ENCODE measurements around the gene ACOXL. TPM values are rescaled to one million over a fixed set of nuclear protein-coding genes. Genes with fewer than 3 reads are reported as not detected.

Gene ACOXL
- total RNA-seq, 1 experiment from 2014 or later = not detected

DNA sequence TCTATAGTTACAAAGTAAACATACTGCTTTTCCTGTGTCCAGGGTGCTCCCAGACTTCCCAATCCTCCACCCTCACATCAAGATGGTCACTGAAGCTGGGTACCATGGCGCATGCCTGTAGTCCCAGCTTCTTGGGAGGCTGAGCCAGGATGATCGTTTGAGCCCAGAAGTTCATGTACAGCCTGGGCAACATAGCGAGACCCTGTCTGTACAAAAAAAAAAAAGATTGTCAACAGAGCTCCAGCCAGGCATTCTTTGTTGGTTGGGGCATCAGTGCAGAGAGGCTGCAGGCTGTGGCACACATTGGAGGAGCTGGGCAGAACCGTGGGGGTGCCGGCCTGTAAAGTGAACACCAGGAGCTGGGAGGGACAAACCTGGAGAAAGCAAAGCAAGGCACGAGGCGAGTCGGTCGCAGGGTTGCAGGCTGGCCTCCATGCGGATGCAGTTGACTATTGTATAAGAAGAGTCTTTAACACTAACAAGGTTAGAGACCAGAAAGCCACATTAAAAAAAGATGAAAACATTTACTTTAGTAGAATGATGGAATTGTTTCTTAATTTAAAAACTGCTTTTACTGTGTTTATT is 51.8 kb downstream of the ACOXL start:
- no peak overlapping the region for H3K4me2 ChIP-seq (ENCODE audit: low read depth, low read length, poor library complexity, severe bottlenecking)
- no peaks in the 10 kb centered on the region for H3K79me2 ChIP-seq (ENCODE audit: low read length)
- H3K27ac ChIP-seq (ENCODE audit: low read length) = no peak overlapping the region
- no peaks in the 10 kb centered on the region for H3K36me3 ChIP-seq (ENCODE audit: insufficient read depth, low read length)
- no peaks in the 10 kb centered on the region for H4K20me1 ChIP-seq (ENCODE audit: insufficient read depth, low read depth, low read length)
- H3K4me1 ChIP-seq (ENCODE audit: low read length) = no peaks in the 10 kb centered on the region
- H3K9ac ChIP-seq (ENCODE audit: low read length) = no peak overlapping the region
- no peak overlapping the region for H3K4me3 ChIP-seq (ENCODE audit: low read length)
- H3K9me3 ChIP-seq (ENCODE audit: low read length) = peaks cover 3% of the 10 kb centered on the region; the same call in 1 of the 2 replicates
- no peak for DNase-seq
- no peak overlapping the region for H2AFZ ChIP-seq (ENCODE audit: low read length)
- H3K9me2 ChIP-seq (replicated peaks; ENCODE audit: insufficient read depth, low read length) = no peaks in the 10 kb centered on the region
- 0 out of 2 replicates have a peak, but pooled peaks cover 4% of the 10 kb centered on the region for H3K27me3 ChIP-seq (ENCODE audit: low read length)

DNA sequence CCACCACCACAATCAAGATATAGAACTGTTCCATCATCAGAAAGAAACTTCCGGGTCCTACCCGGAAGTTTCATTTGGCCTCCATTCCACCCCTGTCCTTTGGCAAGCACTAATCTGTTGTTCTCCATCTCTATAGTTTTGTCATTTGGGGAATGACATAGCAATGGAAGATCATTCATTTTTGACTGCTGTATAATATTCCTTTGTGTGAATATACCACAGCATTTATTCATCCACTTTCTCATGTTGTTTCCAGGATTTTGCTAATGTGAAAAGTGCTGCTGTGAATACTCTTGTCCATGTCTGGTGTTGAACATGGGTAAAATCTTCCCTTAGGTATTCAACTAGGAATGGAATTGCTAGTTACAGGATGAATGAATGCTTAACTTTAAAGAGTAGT is 53.1 kb downstream of the ACOXL start:
- H3K9ac ChIP-seq (ENCODE audit: low read length) = no peak overlapping the region
- H2AFZ ChIP-seq (ENCODE audit: low read length) = no peak overlapping the region
- no peak overlapping the region for H3K27ac ChIP-seq (ENCODE audit: low read length)
- H3K4me3 ChIP-seq (ENCODE audit: low read length) = no peak overlapping the region
- no peaks in the 10 kb centered on the region for H3K9me2 ChIP-seq (replicated peaks; ENCODE audit: insufficient read depth, low read length)
- H3K79me2 ChIP-seq (ENCODE audit: low read length) = no peaks in the 10 kb centered on the region
- H3K9me3 ChIP-seq (ENCODE audit: low read length) = peaks cover 3% of the 10 kb centered on the region; the same call in 1 of the 2 replicates
- no peaks in the 10 kb centered on the region for H3K4me1 ChIP-seq (ENCODE audit: low read length)
- H3K27me3 ChIP-seq (ENCODE audit: low read length) = 0 out of 2 replicates have a peak, but pooled peaks cover 4% of the 10 kb centered on the region
- no peak overlapping the region for H3K4me2 ChIP-seq (ENCODE audit: low read depth, low read length, poor library complexity, severe bottlenecking)
- H3K36me3 ChIP-seq (ENCODE audit: insufficient read depth, low read length) = no peaks in the 10 kb centered on the region
- DNase-seq = no peak
- H4K20me1 ChIP-seq (ENCODE audit: insufficient read depth, low read depth, low read length) = no peaks in the 10 kb centered on the region

DNA sequence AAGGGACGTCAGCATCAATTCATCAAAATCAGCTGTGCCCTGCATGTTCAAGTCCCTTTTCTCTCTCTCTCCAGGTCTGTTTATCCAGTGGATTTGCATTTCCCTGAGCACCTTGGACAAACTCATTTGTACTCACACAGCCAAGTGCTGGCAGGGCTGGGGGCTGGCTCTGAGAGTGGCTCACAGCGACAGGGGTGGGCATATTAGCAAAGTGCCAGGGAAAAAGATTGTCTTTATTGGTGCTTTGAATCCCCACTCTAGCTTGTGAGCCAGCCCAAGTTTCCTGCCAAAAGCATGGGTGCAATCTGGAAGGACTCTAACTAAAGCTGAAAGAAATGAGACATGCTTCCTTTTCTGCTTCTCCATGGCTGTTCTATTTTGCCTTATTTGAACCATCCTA is 56.6 kb downstream of the ACOXL start:
- no peaks in the 10 kb centered on the region for H3K36me3 ChIP-seq (ENCODE audit: insufficient read depth, low read length)
- no peak overlapping the region for H3K4me2 ChIP-seq (ENCODE audit: low read depth, low read length, poor library complexity, severe bottlenecking)
- no peak overlapping the region for H3K27ac ChIP-seq (ENCODE audit: low read length)
- H3K4me3 ChIP-seq (ENCODE audit: low read length) = no peak overlapping the region
- DNase-seq = no peak
- H3K79me2 ChIP-seq (ENCODE audit: low read length) = no peaks in the 10 kb centered on the region
- H2AFZ ChIP-seq (ENCODE audit: low read length) = no peak overlapping the region
- H3K9me3 ChIP-seq (ENCODE audit: low read length) = peaks cover 3% of the 10 kb centered on the region; the same call in 1 of the 2 replicates
- 0 out of 2 replicates have a peak, but pooled peaks cover 4% of the 10 kb centered on the region for H3K27me3 ChIP-seq (ENCODE audit: low read length)
- H3K9ac ChIP-seq (ENCODE audit: low read length) = no peak overlapping the region
- H3K4me1 ChIP-seq (ENCODE audit: low read length) = no peaks in the 10 kb centered on the region
- H3K9me2 ChIP-seq (replicated peaks; ENCODE audit: insufficient read depth, low read length) = no peaks in the 10 kb centered on the region
- no peaks in the 10 kb centered on the region for H4K20me1 ChIP-seq (ENCODE audit: insufficient read depth, low read depth, low read length)

DNA sequence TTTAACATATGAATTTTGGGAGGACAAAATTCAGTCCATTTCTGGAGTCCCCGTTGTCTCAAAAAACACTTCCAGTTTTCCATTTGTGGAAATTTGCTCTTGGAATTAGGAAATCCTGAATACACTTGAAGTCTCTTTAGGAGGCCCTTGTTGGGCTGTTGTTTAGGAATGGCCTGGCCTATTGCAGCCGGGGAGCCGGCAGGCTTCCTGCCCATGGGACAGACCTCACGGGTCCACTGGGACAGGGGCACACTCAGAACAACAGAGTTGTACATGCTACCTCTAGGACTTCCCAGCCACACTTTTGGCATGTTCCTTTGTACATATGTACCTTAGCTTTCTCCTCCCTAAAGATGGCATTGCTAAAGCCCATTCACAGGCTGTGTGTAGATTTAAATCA is 57.3 kb downstream of the ACOXL start:
- Histone ChIP-seq H3K9me3 (ENCODE audit: low read length) (peaks cover 3% of the 10 kb centered on the region; the same call in 1 of the 2 replicates), H3K4me2 (ENCODE audit: low read depth, low read length, poor library complexity, severe bottlenecking) (no peak overlapping the region), H3K27ac (ENCODE audit: low read length) (no peak overlapping the region), H3K79me2 (ENCODE audit: low read length) (no peaks in the 10 kb centered on the region), H3K36me3 (ENCODE audit: insufficient read depth, low read length) (no peaks in the 10 kb centered on the region), H3K4me1 (ENCODE audit: low read length) (no peaks in the 10 kb centered on the region), H3K4me3 (ENCODE audit: low read length) (no peak overlapping the region), H4K20me1 (ENCODE audit: insufficient read depth, low read depth, low read length) (no peaks in the 10 kb centered on the region), H3K9me2 (replicated peaks; ENCODE audit: insufficient read depth, low read length) (no peaks in the 10 kb centered on the region), H2AFZ (ENCODE audit: low read length) (no peak overlapping the region), H3K9ac (ENCODE audit: low read length) (no peak overlapping the region), H3K27me3 (ENCODE audit: low read length) (0 out of 2 replicates have a peak, but pooled peaks cover 4% of the 10 kb centered on the region)
- no peak for DNase-seq

DNA sequence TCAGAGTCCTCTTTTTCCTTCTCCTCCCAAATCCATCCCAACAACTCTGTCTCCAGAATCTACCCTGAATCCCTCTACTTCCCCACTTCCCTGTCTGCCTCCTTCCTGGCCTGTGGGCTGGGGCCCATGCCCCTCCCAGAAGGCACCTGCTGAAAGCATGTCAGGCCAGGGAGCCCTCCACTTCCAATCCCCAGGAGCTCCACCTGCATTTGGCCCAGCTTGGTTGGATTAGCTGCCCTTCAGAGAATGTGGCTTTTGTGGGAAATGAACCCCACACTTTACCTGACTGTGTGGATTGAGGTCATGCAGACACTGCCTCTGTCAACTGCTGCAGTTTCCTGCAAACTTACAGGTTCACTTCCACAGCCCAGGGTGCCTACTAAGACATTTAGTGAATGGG is 58.5 kb downstream of the ACOXL start:
- Histone ChIP-seq H3K9ac (ENCODE audit: low read length) (no peak overlapping the region), H3K4me3 (ENCODE audit: low read length) (no peak overlapping the region), H3K4me2 (ENCODE audit: low read depth, low read length, poor library complexity, severe bottlenecking) (no peak overlapping the region), H3K36me3 (ENCODE audit: insufficient read depth, low read length) (no peaks in the 10 kb centered on the region), H3K9me2 (replicated peaks; ENCODE audit: insufficient read depth, low read length) (no peaks in the 10 kb centered on the region), H4K20me1 (ENCODE audit: insufficient read depth, low read depth, low read length) (no peaks in the 10 kb centered on the region; the same call in 1 of the 2 replicates), H3K9me3 (ENCODE audit: low read length) (no peaks in the 10 kb centered on the region), H3K4me1 (ENCODE audit: low read length) (peaks cover 4% of the 10 kb centered on the region), H3K27me3 (ENCODE audit: low read length) (no peaks in the 10 kb centered on the region), H2AFZ (ENCODE audit: low read length) (no peak overlapping the region), H3K79me2 (ENCODE audit: low read length) (no peaks in the 10 kb centered on the region), H3K27ac (ENCODE audit: low read length) (no peak overlapping the region)
- no peak for DNase-seq

DNA sequence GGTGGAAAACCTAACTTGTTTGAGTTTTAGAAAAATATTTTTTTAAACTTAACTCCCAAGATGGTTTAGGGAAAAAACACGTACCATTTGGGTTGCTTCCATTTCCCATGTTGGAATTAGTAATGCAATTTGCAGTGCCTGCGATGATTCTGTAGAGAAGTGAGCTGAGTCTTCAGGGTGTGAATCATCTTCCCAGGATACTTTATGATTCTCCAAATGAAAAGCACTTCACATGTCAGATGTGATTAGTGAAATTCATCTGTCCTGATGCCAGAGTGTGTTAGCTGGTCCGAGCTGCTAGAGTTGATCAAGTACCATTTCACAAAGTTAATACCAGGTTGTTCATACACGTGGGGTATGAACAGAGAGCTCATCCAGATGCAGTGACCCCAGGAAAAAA is 59.1 kb downstream of the ACOXL start:
- H3K36me3 ChIP-seq (ENCODE audit: insufficient read depth, low read length) = no peaks in the 10 kb centered on the region
- H3K9ac ChIP-seq (ENCODE audit: low read length) = no peak overlapping the region
- H4K20me1 ChIP-seq (ENCODE audit: insufficient read depth, low read depth, low read length) = no peaks in the 10 kb centered on the region; the same call in 1 of the 2 replicates
- no peaks in the 10 kb centered on the region for H3K27me3 ChIP-seq (ENCODE audit: low read length)
- H3K9me2 ChIP-seq (replicated peaks; ENCODE audit: insufficient read depth, low read length) = no peaks in the 10 kb centered on the region
- H2AFZ ChIP-seq (ENCODE audit: low read length) = no peak overlapping the region
- H3K9me3 ChIP-seq (ENCODE audit: low read length) = no peaks in the 10 kb centered on the region
- no peak overlapping the region for H3K4me3 ChIP-seq (ENCODE audit: low read length)
- no peak overlapping the region for H3K27ac ChIP-seq (ENCODE audit: low read length)
- peaks cover 9% of the 10 kb centered on the region for H3K4me1 ChIP-seq (ENCODE audit: low read length)
- no peaks in the 10 kb centered on the region for H3K79me2 ChIP-seq (ENCODE audit: low read length)
- no peak for DNase-seq
- no peak overlapping the region for H3K4me2 ChIP-seq (ENCODE audit: low read depth, low read length, poor library complexity, severe bottlenecking)

DNA sequence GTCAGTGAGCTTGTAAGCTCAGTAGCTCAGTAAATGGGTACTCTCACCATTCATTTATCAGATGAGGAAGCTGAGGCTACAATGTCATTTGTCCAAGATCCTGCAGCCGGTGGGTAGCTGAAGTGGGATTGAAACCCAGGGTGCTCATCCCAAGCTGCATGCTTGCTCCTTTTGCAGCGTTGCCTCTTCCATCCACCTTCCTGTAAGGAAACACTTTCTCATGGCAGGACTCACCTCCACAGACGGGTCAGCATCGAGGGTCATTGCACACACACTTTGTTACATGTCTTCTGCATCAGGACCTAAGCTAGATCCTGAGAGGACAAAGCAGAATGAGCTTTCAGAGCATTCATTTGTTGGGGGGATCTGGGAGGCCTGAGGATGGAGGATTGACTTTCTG is 60.7 kb downstream of the ACOXL start:
- no peak overlapping the region for H3K9ac ChIP-seq (ENCODE audit: low read length)

DNA sequence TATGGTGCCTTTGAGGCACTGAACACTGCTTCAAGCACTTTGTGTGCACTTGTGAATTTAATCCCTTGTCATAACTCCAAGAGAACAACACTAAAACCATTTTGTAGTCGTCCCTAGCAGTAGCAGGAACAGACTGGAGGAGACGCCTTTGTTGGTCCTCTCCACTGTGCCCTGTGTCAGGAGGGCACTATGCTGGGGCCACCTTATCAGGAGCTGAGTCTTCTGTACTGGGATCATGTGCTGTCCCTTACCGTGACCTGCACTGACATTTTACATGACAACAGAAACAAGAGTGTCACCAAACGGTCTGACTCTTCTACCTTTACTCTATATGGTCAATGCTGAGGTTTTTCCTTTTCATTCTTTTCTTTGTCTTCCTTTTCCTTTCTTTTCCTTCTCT is 62.0 kb downstream of the ACOXL start:
- Histone ChIP-seq H3K36me3 (ENCODE audit: insufficient read depth, low read length) (no peaks in the 10 kb centered on the region), H3K9me2 (replicated peaks; ENCODE audit: insufficient read depth, low read length) (no peaks in the 10 kb centered on the region), H2AFZ (ENCODE audit: low read length) (no peak overlapping the region), H3K4me2 (ENCODE audit: low read depth, low read length, poor library complexity, severe bottlenecking) (no peak overlapping the region), H3K9ac (ENCODE audit: low read length) (no peak overlapping the region), H3K27me3 (ENCODE audit: low read length) (no peaks in the 10 kb centered on the region), H4K20me1 (ENCODE audit: insufficient read depth, low read depth, low read length) (no peaks in the 10 kb centered on the region; the same call in 1 of the 2 replicates), H3K4me3 (ENCODE audit: low read length) (no peak overlapping the region), H3K9me3 (ENCODE audit: low read length) (no peaks in the 10 kb centered on the region; the same call in 1 of the 2 replicates), H3K4me1 (ENCODE audit: low read length) (peaks cover 9% of the 10 kb centered on the region), H3K27ac (ENCODE audit: low read length) (no peak overlapping the region), H3K79me2 (ENCODE audit: low read length) (no peaks in the 10 kb centered on the region)
- no peak for DNase-seq

More for the DNA sequence above, 60.7 kb downstream of the ACOXL start:
- Histone ChIP-seq H3K9me3 (ENCODE audit: low read length) (no peaks in the 10 kb centered on the region), H3K9me2 (replicated peaks; ENCODE audit: insufficient read depth, low read length) (no peaks in the 10 kb centered on the region), H3K27me3 (ENCODE audit: low read length) (no peaks in the 10 kb centered on the region), H3K36me3 (ENCODE audit: insufficient read depth, low read length) (no peaks in the 10 kb centered on the region), H3K27ac (ENCODE audit: low read length) (no peak overlapping the region), H3K4me1 (ENCODE audit: low read length) (peaks cover 9% of the 10 kb centered on the region), H3K4me3 (ENCODE audit: low read length) (no peak overlapping the region), H3K4me2 (ENCODE audit: low read depth, low read length, poor library complexity, severe bottlenecking) (no peak overlapping the region), H3K79me2 (ENCODE audit: low read length) (no peaks in the 10 kb centered on the region), H2AFZ (ENCODE audit: low read length) (no peak overlapping the region), H4K20me1 (ENCODE audit: insufficient read depth, low read depth, low read length) (no peaks in the 10 kb centered on the region; the same call in 1 of the 2 replicates)
- no peak for DNase-seq
